K562 (cell line): Measurements from ENCODE around the gene MEX3A. TPM values are rescaled to one million over a fixed set of nuclear protein-coding genes. Genes with fewer than 3 reads are reported as not detected.

Experiments used
- KDM4B ChIP-seq, 2 experiments: fragments of 450-650 bp in 1 of 2; sonication (generic) in 1 of 2; IDR thresholded peaks; 2 replicates each; pipeline ENCODE4 v1.6.1; 2016 to 2017; ENCODE audit warnings: borderline replicate concordance in 2 of 2, antibody characterized with exemption in 1 of 2, low read depth in 1 of 2, mild to moderate bottlenecking in 1 of 2
- NRF1 ChIP-seq, 2 experiments: fragments of 450-650 bp; IDR thresholded peaks in 1 of 2; conservative IDR thresholded peaks in 1 of 2; 2 replicates each; pipeline ENCODE4 v1.6.1; 2014; ENCODE audit warnings: mild to moderate bottlenecking in 2 of 2
- POLR2AphosphoS2 ChIP-seq: IDR thresholded peaks from 2 replicates; pipeline ENCODE4 v1.6.1; 2012; ENCODE audit warnings: low read length, improper control_type of control experiment
- PRDM10 ChIP-seq: fragments of 450-650 bp; IDR thresholded peaks from 2 replicates; pipeline ENCODE4 v1.6.1; 2018; ENCODE audit not compliant: partially characterized antibody
- RAD51 ChIP-seq: fragments of 450-650 bp; IDR thresholded peaks from 2 replicates; pipeline ENCODE4 v1.7.1; 2016; ENCODE audit warnings: low read depth, mild to moderate bottlenecking, borderline replicate concordance
- ZNF699 ChIP-seq: fragments of 250-450 bp; sonication (Bioruptor Pico); IDR thresholded peaks from 2 replicates; pipeline ENCODE4 v1.8.0; 2021; ENCODE audit warnings: mild to moderate bottlenecking, moderate library complexity; ENCODE audit not compliant: insufficient replicate concordance
- polyA plus RNA-seq, 8 experiments: library from polyadenylated mRNA; depleted of rRNA in 4 of 8; stranded (reverse) in 5 of 8; unstranded in 3 of 8; fragments of >200 nt; fragmentation: Nextera tagmentation in 2 of 8; fragmentation: Illumina TruSeq in 1 of 8; extraction: Ambion mirVana in 2 of 8; extraction: Trizol in 1 of 8; gene quantifications; 2 replicates each; pipeline versions ENCODE4 v1.2.1 to v1.2.3, GENCODE V29; 2011 to 2014; ENCODE audit warnings: inconsistent platforms in 1 of 8, missing spikeins in 1 of 8
- total RNA-seq, 7 experiments: library from RNA; depleted of rRNA in 6 of 7; stranded (reverse); fragments of >200 nt in 6 of 7; fragmentation: Illumina TruSeq in 2 of 7; extraction: Trizol in 2 of 7; gene quantifications; 2 replicates each; pipeline versions ENCODE4 v1.2.1 to v1.2.3, GENCODE V29; 2011 to 2021; ENCODE audit warnings: low replicate concordance in 1 of 7
- TF ChIP-seq, protein P1 (sequence below): fragments of 450-650 bp; formaldehyde crosslinking; IDR thresholded peaks from 2 replicates; pipeline ENCODE4 v1.4.0; 2020; ENCODE audit warnings: mild to moderate bottlenecking, mixed read lengths
- TF ChIP-seq, protein P2 (sequence below): sonication (generic); IDR thresholded peaks from 2 replicates; pipeline ENCODE4 v1.6.1; 2016
- TF ChIP-seq, protein P3 (sequence below): fragments of 450-650 bp; IDR thresholded peaks from 2 replicates; pipeline ENCODE4 v1.6.1; 2017; ENCODE audit warnings: antibody characterized with exemption, mild to moderate bottlenecking

MEX3A gene
- total and polyA plus RNA-seq, 9 of the 15 experiments (the other 6 are each of a cell fraction or from before 2014, with no cell fraction given) = 0.36 to 13.7 (median 5.2) TPM

DNA sequence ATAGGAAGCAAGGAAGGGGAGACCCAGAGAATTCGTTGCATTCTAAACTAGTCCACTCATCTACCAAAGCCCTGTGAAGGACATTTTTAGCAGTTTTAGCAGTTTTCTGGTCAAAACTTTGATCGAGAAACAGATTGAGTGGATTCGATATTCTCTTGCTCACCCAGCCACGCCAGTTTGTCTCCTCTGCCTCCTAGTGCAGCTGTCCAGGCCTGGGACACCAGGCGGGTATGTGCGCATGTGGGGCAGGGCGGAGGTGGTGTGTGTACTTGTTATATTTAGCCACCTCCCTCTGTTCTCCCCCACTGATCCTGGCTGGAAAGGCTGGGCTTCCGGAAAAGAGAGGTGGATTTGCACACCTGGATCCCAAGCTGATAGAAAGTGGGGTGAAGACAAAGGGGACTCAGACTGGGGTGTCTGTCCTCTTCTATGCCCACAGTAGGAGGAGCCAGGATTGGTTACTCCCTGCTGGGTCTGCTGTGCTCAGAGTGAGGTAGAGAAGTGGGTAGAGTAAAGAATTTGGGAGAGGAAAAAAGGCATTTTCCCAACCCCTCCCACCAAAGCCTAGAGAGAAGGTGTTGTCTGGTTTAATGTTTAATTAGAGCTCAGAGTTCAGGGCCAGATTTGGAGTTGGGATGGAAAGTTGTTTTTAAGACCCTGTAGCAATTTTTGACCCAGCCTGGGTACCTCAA, 36.1 kb upstream of the MEX3A start (continued):
- TF ChIP-seq, protein P1, sequence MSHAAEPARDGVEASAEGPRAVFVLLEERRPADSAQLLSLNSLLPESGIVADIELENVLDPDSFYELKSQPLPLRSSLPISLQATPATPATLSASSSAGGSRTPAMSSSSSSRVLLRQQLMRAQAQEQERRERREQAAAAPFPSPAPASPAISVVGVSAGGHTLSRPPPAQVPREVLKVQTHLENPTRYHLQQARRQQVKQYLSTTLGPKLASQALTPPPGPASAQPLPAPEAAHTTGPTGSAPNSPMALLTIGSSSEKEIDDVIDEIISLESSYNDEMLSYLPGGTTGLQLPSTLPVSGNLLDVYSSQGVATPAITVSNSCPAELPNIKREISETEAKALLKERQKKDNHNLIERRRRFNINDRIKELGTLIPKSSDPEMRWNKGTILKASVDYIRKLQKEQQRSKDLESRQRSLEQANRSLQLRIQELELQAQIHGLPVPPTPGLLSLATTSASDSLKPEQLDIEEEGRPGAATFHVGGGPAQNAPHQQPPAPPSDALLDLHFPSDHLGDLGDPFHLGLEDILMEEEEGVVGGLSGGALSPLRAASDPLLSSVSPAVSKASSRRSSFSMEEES = no peak
- TF ChIP-seq KDM4B (IDR thresholded peaks at IDR 0.05; ENCODE audit: borderline replicate concordance in 2 of 2, low read depth in 1 of 2) (no peak), RAD51 (no peak), NRF1 (conservative IDR thresholded peaks at IDR 0.05 in 1 of 2, IDR thresholded peaks at IDR 0.05 in 1 of 2) (peak in 1 of 2 experiments; percentile 34; a peak in 1 of 4 replicates), ZNF699 (CRISPR knock-in tag) (no peak), POLR2AphosphoS2 (no peak), PRDM10 (peak; percentile 50)
- TF ChIP-seq, protein P2, sequence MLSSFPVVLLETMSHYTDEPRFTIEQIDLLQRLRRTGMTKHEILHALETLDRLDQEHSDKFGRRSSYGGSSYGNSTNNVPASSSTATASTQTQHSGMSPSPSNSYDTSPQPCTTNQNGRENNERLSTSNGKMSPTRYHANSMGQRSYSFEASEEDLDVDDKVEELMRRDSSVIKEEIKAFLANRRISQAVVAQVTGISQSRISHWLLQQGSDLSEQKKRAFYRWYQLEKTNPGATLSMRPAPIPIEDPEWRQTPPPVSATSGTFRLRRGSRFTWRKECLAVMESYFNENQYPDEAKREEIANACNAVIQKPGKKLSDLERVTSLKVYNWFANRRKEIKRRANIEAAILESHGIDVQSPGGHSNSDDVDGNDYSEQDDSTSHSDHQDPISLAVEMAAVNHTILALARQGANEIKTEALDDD = peak; percentile 66
- TF ChIP-seq, protein P3, sequence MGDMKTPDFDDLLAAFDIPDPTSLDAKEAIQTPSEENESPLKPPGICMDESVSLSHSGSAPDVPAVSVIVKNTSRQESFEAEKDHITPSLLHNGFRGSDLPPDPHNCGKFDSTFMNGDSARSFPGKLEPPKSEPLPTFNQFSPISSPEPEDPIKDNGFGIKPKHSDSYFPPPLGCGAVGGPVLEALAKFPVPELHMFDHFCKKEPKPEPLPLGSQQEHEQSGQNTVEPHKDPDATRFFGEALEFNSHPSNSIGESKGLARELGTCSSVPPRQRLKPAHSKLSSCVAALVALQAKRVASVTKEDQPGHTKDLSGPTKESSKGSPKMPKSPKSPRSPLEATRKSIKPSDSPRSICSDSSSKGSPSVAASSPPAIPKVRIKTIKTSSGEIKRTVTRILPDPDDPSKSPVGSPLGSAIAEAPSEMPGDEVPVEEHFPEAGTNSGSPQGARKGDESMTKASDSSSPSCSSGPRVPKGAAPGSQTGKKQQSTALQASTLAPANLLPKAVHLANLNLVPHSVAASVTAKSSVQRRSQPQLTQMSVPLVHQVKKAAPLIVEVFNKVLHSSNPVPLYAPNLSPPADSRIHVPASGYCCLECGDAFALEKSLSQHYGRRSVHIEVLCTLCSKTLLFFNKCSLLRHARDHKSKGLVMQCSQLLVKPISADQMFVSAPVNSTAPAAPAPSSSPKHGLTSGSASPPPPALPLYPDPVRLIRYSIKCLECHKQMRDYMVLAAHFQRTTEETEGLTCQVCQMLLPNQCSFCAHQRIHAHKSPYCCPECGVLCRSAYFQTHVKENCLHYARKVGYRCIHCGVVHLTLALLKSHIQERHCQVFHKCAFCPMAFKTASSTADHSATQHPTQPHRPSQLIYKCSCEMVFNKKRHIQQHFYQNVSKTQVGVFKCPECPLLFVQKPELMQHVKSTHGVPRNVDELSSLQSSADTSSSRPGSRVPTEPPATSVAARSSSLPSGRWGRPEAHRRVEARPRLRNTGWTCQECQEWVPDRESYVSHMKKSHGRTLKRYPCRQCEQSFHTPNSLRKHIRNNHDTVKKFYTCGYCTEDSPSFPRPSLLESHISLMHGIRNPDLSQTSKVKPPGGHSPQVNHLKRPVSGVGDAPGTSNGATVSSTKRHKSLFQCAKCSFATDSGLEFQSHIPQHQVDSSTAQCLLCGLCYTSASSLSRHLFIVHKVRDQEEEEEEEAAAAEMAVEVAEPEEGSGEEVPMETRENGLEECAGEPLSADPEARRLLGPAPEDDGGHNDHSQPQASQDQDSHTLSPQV = peak; percentile 25; the same call in 1 of the 2 replicates
